Fibroblast of pulmonary artery (primary cell): ENCODE data around the gene HLA-DRA.

Experiments used
- DNase-seq: peaks from one replicate; pipeline ENCODE4 v3.0.0-alpha.2; 2010; ENCODE audit warnings: low read depth
- H3K4me3 ChIP-seq: replicated peaks from 2 replicates; pipeline ENCODE4 v1.5.1; 2011; ENCODE audit warnings: low read depth, mild to moderate bottlenecking, control low read depth, low read length, moderate library complexity
- TF ChIP-seq, protein P1 (sequence below): IDR thresholded peaks from 2 replicates; pipeline ENCODE4 v1.5.1; 2011; ENCODE audit warnings: mild to moderate bottlenecking, control low read depth, low read length, inconsistent platforms; ENCODE audit errors: missing control alignments

HLA-DRA gene

DNA sequence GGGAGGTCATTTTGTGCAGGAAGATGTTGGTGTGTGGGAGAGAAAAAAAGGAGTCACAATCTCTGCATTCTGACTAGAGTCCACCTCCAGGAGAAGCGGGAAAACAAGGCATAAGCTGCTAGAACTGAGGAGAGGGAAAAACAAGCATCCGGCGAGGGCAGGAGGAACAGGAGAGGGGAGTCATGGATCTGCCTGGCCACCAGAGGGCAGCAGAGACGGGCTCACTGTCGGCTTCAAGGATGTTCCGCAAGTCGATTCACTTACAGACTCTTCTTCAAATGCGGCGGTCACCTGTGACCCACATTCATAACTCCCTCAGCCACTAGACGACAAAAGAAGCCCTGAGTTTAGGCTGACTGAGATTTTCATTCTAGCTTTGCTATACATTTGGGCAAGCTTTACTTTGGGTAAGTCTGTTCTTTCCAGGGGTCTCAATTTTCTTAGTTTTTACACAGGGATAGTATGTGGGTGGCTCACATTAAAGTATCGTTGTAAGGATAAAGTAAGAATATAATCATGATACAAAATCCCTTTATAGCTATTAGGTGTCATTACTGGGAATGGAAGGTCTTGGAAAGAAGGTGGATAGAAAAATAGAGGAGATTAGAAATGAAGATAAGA is 26.1 kb upstream of the HLA-DRA start:
- peak; percentile 84 for DNase-seq
- no peak overlapping the region for H3K4me3 ChIP-seq
- TF ChIP-seq, protein P1, sequence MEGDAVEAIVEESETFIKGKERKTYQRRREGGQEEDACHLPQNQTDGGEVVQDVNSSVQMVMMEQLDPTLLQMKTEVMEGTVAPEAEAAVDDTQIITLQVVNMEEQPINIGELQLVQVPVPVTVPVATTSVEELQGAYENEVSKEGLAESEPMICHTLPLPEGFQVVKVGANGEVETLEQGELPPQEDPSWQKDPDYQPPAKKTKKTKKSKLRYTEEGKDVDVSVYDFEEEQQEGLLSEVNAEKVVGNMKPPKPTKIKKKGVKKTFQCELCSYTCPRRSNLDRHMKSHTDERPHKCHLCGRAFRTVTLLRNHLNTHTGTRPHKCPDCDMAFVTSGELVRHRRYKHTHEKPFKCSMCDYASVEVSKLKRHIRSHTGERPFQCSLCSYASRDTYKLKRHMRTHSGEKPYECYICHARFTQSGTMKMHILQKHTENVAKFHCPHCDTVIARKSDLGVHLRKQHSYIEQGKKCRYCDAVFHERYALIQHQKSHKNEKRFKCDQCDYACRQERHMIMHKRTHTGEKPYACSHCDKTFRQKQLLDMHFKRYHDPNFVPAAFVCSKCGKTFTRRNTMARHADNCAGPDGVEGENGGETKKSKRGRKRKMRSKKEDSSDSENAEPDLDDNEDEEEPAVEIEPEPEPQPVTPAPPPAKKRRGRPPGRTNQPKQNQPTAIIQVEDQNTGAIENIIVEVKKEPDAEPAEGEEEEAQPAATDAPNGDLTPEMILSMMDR, result peak; percentile 95

DNA sequence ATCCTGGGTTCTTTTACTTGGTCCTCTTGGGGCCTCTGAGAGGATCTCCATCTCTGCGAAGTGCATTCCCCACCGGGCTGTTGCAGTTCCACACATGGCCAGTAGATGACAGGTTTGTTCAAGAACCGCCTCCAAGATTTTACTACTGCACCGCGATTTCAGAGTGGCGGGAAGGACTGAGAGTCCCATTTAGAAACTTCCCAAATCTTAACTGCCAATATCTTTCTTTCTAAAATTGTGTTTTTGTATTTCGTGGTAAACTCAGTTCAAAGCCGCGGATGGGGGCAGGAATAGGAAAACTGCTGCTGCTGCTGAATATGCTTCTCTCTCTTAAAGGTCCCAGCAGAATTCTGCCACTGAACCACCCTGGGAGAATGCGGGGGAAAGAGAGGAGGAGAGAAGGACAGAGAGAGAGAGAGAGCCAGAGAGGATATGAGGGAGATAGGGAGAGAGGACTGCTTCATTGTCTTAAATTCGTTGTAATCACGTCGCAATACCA is 24.1 kb upstream of the HLA-DRA start:
- TF ChIP-seq, protein P1, result peak; percentile 96
- H3K4me3 ChIP-seq, result peak overlapping the region; percentile 24
- DNase-seq, result peak; percentile 81

DNA sequence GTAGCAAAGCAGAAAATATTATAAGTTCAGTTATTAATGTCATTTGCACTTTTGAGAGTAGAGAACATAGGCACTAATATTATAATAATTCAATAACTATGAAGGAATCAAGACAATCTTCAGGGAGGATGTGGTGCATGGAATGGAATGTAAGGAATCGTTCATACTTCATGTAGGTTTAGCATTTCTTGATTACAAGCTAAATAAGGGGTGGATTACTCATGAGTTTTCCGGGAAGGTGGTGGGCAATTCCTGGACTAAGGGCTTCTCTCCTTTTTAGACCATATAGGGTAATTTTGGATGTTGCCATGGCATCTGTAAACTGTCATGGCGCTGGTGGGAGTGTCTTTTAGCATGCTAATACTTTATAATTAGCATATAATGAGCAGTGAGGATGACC is 23.7 kb upstream of the HLA-DRA start:
- DNase-seq, result peak; percentile 48
- TF ChIP-seq, protein P1, result no peak
- peak overlapping the region; percentile 24 for H3K4me3 ChIP-seq

DNA sequence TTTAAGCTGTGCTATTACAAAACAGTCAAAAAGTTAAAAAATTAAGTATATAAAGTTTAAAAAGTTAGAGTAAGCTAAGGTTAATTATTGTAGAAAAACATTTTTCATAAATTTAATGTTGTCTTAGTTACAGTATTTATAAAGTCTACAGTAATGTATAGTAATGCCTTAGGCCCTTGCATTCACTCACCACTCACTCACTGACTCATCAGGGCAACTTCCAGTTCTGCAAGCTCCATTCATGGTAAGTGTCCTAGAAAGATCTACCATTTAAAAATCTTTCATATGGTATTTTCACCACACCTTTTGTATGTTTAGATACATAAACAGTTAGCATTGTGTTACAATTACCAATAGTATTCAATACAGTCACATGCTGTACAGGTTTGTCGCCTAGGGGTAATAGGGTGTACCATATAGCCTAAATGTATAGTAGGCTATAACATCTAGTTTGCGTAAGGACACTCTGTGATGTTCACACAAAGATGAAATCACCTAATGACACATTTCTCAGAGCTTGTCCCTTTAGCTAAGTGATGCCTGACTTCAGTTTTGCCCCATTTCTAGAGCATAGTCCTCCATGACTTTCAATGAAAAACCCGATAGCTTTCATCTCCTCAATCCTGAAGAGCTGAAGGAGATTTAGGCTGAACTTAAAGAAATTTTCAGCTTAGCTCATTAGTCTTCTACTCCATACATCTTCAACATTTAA is 14.9 kb upstream of the HLA-DRA start:
- TF ChIP-seq, protein P1, result no peak
- DNase-seq, result no peak
- no peak overlapping the region for H3K4me3 ChIP-seq

DNA sequence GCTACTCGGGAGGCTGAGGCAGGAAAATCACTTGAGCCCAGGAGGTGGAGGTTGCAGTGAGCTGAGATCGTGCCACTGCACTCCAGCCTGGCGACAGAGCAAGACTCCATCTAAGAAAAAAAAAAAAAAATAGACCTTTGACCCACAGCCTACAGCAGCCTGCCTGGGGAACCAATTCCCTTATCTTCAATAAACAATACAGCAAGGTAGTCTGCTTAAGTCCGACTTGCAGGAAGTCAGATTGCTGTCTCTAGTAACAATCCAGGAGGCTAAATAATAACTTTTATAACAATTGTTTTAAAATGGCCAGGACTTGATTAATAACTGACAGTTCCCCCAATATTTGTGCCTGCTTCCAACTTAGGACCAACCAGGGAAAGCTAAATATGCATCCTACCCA is 13.3 kb upstream of the HLA-DRA start:
- no peak for DNase-seq
- TF ChIP-seq, protein P1, result no peak
- H3K4me3 ChIP-seq, result no peak overlapping the region

DNA sequence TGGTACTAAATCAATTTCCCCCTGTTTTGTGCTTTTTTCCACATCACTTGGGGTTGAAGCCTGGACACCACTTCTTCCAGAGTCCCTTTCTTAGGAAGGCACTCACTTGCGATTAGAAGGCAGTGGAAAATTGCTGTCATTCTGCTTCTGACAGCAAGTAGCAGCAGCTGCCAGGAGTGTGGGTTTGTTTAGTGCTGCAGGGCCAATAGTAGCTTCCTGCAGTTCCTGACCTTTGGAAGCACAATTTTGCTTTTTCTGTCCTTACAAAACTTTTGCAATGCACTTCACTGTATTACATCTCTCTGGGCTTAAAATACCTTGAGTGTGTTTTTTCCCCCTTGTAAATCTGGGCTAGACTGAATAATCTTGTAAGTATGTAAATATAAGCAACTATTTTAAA is 12.5 kb upstream of the HLA-DRA start:
- H3K4me3 ChIP-seq, result no peak overlapping the region
- TF ChIP-seq, protein P1, result no peak
- DNase-seq, result no peak
